ENCODE measurements around the gene DSCAML1. TPM values are rescaled to one million over a fixed set of nuclear protein-coding genes. Genes with fewer than 3 reads are reported as not detected.

Gene DSCAML1
- total RNA-seq, 1 donor from 2014 or later = not detected

DNA sequence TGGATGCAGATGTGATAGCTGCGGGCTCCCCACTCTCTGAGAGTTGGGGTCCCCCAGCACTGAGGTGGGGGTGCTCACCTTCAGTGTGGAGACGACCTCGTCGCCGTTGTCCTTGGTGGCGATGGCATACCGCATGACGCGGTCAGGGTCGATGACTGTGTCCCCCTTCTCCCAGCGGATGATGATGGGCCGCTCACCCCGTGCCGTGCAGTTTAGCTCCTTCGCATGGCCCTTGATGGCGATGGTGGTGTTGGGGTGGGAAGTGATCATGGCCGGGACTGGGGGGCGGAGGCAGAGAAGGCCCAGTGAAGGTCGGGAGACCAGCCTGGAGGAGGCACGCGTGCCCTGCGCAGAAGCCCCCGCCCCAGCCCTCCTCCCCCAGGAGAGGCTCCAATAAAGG lies 315.1 kb downstream of the DSCAML1 start:
- DNase-seq (ENCODE audit: extremely low read depth, low read depth, low spot score) = no peak

DNA sequence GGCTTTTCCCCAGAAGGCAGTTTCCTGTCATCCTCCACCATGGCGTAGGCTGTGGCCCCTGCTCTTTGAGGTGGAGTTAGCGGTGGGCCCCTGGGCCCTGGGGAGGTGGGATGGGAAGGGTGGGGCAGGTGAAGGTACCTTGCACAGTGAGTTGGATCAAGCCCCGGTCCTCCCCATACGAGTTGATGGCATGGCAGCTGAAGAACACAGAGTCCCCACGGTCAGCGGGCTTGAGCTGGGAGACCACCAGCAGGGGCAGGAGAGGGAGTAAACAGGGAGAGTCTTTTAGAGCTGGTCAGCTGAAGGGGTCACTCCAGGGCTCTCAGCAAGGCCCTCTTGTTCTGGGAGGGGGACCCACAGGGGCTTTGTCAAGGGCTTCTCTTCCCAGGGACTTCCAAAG lies 316.0 kb downstream of the DSCAML1 start:
- no peak for DNase-seq (ENCODE audit: extremely low read depth, low read depth, low spot score)

DNA sequence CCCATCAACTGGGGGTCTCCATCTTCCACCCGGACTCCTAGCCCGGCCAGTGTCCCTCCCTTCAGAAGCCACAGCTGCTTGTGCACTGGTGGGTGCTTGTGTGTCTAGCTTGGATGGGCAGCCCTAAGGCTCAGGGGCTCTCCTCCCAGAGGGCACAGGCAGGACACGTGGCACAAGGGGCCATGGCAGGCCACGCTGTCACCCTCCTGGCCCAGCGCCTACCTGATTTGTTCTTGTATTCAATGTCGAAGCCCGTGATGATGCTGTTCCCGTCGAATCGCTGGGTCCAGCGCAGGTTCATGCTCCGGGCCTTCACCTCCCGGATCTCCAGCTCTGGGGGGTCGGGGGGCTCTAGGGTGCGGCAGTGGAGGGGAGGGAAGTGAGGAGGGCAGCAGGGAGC lies 316.8 kb downstream of the DSCAML1 start:
- DNase-seq (ENCODE audit: extremely low read depth, low read depth, low spot score) = no peak

DNA sequence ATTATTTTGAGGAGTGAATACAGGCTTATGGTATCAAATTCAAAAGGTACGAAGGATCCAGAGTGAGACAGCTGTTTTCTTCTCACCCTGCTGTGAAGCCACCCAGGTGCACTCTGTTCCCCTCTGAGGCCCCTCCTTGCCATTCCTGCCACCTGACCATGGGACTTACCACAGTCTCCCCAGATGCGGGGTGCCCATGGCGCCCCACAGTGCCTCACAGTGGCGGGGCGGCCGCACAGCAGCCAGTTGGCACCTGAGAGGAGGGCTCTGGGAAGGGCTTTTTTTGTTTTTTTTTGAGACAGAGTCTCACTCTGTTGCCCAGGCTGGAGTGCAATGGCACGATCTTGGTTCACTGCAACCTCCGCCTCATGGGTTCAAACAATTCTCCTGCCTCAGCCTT lies 317.6 kb downstream of the DSCAML1 start:
- no peak for DNase-seq (ENCODE audit: extremely low read depth, low read depth, low spot score)

DNA sequence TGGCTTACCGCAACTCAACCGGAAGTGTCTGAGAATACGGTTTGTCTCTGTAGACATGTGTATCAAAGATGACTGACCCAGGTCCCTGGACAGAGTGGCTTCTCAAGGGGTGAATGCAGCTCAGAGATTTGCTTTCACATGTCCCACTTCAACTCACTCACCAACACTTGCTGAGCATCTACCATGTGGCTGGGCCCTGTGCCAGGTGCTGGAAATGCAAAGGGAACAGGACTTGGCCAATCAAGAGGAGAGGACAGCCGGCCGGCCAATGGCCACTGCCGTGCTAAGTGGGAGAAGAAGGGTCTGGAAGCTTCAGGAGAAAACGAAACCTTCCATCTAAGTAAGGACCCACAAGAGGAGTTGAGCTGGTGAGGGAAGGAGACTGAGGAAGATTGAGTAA lies 318.1 kb downstream of the DSCAML1 start:
- DNase-seq (ENCODE audit: extremely low read depth, low read depth, low spot score) = no peak

DNA sequence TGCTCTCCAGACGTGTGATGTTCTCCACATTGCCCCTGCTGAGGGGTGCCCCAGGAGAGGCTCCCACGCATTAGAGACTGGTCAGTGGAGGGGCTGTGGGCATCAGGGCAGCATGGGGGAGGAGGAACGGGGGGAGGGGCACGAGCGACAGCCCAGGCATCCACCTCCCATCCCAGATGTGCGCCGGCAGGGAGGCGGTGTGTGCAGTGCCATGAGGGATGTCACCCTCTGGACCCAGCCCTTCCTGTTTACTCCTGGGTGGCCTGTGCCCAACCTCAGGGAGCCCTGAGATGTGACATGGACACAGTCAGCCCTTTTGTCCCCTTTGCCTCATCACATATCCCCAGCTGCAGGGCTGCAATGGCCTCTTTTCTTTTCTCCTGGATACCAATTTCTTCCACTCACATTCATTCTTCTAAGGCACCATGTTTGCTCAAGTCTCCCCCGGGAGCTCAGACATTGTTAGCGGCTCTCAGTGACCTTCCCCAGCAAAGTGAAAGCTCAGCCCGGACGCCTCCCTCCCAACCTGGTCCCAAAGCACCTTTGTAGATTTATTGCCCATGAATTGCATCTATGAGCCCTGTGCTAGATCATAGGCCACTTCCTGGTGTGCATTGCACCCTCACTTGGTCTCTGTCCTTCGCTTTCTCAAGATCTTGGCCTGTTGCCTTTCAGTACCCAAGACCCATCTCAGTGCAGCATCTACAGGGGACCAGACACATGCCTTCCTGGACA lies 318.7 kb downstream of the DSCAML1 start:
- DNase-seq (ENCODE audit: extremely low read depth, low read depth, low spot score) = no peak

DNA sequence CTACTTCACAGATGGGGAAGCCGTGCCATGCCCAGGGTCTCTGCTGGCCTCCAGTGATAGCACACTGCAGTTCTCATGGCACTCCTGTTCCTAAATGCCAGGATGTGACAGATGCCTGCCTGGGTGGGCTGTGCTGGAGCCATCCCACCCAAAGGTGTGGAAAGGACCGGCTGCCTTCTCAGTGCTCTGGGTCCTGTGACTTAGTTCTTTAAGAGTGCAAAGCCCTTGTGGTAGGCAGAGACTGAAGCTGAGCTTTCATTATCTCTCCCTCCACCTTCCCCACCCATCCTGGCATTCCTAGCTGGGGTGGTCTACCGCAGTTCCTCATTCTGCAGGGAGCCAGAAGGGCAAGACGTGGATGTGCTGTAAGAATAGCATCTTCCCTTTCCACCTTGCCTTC lies 319.3 kb downstream of the DSCAML1 start:
- no peak for DNase-seq (ENCODE audit: extremely low read depth, low read depth, low spot score)

DNA sequence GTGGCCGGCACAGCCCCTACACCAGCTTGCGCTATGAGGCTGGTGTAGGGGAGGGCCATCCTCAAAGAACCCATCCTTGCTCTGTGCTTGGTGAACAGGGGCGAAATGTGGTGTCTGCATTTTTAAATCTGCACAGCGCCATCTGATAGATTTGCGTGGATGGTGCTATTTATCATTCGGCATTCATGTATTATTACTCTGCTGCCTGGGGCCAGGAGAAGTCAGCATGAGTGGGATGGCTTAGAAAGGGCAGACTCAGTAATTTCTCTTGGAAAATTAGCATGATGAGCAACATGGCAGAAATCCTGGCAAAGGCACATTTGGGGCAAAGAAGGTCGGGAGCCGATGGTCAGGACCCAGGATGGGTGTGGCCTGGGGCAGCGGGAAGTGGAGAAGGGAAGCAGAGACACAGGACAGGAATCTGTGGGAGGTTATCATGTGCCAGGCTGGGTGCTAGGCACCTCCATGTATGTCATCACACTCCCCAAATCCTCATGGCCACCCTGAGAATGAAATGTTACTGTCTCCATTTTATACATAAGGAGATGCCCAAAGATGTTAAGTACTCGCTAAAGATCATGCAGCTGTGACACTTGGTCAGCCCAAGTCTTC lies 320.4 kb downstream of the DSCAML1 start:
- DNase-seq (ENCODE audit: extremely low read depth, low read depth, low spot score) = no peak

DNA sequence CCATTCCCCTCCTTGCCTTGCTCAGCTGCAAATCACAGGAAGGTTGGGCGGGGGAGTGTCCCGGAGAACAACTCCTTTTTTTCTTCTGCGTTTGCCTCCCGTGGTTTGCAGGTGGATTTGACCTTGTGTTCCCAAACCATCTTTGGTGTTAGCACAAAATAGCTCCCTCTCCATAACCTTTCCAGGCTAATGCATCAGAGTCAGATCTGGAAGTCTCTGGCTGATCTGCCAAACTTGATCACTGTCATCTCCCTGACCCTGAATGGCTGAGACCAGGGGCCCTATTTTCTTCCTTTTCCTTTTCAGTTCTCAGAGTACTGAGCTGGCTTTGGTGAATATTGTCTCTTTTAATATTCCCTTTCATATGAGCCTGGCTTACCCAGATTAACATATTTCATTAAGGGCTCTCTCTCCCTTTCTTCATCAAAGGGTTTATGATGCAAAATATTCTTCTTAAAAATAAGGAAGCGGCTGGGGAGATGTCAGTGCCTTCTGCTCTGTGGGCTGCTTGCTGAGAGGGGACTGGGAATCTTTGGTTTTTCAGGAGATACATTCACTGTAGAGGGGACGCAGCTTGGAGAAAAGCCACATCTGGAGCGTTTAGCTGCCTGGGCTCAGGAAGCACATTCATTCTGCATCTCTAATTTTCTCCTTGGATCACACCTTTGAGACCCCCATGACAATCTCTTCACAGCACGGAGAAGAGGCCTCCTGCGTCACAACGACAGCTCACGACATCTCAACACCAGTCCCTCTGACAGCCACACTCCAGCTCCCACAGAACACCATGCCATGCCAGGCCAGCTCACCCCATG lies 321.1 kb downstream of the DSCAML1 start:
- DNase-seq (ENCODE audit: extremely low read depth, low read depth, low spot score) = no peak

DNA sequence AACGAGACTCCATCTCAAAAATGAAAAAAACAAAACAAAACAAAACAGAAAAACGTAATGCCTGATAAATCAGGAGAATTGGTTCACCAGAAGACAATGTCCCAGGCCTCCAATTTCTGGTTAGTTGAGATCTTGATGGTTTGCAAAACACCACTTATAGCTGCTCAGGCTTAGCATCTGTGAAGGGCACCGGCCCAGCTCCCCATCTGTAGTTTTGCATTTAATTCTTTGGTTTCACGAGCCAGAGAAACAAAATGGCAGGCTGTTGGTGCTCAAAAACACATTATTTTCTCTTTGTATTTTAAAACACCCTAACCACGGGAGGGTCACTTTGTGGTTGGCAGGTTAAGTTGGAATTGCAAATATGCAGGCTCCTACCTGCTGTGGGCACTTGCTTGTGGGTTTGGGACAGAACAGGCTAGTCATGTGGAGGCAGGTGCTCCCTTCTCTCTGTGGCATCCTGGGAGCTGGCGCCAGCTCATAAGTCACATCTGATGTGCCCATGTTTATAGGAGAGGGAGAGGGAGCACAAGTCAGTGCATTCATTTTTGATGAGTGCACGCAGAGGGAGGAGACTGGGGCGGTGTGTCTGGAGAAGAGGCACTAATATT lies 323.4 kb downstream of the DSCAML1 start:
- DNase-seq (ENCODE audit: extremely low read depth, low read depth, low spot score) = no peak

DNA sequence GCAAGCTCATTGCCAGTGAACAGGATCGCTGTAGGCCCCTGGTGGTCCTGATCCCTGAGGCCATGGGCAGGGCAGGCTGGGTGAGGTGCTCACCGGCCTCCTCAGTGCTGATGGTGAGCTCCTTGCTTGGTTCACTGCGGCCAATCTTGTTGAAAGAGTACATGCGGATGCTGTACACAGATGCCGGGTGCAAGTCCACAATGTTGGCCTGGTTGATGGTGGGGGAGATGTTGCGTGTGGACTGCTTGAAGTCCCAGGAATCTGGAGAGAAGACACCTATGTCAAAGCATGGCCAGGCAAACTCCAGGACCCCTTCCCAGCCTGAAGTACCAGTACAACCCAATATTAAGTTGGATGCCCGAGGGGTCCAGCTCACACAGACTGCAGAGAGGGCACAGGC lies 325.2 kb downstream of the DSCAML1 start:
- no peak for DNase-seq (ENCODE audit: extremely low read depth, low read depth, low spot score)

DNA sequence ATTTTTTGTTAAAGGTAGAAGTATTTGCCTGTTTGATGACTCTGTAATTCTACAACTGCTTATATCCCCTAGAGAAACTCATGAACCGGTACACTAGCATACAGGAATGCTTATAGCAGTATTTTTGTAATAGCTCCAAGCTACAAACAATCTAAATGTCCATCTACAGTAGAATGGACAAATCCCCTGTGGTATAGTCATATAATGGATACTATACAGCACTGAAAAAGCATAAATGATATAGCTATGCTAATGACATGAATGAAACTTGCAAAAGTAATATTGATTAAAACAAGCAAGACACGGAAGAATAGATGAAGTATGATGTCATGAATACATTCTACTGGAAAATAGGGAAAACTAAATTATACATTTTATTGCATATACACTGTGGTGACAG lies 326.4 kb downstream of the DSCAML1 start:
- DNase-seq (ENCODE audit: extremely low read depth, low read depth, low spot score) = no peak

DNA sequence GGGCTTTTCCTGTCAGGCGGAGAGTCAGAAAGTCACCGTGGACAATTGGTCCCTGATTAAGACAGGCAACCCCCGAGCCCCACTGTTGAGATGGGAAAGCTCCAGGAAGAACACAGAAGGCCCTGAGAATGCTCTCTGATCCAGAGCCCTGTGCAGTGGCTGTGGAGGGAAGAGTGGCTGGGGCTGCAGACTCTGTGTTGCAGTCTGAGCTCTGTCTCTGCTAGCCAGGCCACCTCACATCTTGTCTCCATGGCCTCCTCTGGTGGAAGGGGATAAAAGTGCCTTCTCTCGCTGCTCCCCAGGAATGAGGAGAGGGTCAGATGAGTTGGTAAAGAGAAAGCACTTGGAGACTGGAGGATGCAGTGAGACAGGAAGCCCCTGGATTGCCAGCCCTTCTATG lies 328.1 kb downstream of the DSCAML1 start:
- DNase-seq (ENCODE audit: extremely low read depth, low read depth, low spot score) = no peak

DNA sequence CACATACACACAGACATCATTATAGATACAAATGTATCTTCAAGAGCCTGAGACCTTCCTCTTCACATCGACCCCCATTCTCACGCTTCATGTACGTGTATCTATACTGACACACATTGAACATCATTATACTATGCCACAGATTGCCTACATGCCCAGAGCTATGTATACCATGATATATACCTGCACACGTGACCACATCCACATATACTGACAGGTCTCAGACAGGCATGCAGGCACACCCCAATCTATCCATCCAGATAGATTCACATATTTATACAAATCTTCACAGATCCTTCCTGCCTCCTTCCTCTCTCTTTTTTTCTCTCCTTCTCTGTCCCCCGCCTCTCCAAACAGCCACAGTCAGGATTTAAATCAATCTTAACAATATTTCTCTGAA lies 329.2 kb downstream of the DSCAML1 start:
- no peak for DNase-seq (ENCODE audit: extremely low read depth, low read depth, low spot score)

DNA sequence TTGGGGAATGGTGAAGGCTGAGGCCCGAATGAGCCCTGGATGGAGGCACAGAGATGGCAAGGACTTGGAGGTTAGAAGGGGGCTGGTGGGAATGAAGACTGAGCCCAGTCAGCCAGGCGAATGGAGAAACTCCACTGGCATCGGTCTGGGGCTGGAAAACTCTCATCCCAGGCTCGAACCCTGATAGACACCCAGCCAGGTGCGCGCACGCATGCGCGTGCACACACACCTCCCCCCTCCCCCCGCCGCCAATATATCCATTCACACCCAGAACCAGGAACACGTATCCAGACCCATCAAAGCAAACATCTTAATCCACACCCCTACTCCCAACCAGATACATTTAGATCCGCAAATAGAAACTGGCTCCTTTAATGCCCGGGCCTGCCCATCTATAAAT lies 330.1 kb downstream of the DSCAML1 start:
- no peak for DNase-seq (ENCODE audit: extremely low read depth, low read depth, low spot score)

DNA sequence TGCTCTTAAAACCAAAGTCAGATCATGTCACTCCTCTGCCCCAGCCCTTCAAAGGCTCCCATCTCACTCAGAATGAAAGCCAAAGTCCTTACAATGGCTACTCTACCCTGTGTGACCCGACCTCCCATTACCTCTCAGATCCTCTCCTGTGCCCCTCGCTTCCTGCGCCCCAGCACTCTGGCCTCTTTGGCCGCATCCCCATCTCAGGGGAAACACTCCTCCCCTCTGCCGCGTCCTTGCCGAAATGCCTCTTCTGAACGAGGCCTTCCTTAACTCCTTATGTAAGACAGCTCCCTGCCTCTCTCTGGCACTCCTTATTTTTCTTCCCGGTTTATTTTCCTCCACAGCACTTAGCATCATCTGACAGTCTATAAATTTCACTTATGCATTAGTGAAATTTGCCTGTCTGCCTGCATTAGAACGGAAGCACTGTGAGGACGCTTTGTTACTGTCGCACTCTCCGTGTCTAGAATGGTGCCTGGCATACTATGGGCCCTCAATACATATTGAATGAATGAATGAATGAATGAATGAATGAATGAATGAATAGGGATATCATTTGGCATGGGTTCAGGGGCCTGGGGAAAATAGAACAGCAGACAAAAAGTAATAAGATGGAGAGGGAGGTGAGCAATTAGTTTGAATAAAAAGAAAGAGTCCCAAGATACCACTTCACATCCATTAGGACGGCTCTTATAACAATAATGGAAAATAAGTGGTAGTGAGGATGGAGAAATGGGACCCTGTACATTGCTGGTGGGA lies 331.6 kb downstream of the DSCAML1 start:
- DNase-seq (ENCODE audit: extremely low read depth, low read depth, low spot score) = no peak

DNA sequence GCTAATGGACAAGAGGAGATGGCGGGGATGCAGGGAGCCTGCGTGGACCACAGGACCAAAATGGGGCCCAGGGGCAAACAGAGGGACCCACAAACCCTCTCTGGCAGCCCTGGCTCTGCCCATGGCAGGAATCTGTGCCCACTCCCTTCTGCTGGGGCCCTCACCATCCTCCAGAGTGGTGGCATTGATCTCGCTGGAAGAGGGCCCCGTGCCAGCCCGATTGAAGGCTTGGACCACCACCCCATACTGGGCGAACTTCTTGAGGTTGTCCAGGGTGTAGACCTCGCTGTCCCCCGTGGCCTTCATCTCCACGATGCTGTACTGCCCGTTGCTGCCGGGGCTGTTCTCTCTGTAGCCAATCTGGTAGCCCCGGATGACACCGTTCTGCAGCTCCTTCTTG lies 332.2 kb downstream of the DSCAML1 start:
- DNase-seq (ENCODE audit: extremely low read depth, low read depth, low spot score) = no peak

DNA sequence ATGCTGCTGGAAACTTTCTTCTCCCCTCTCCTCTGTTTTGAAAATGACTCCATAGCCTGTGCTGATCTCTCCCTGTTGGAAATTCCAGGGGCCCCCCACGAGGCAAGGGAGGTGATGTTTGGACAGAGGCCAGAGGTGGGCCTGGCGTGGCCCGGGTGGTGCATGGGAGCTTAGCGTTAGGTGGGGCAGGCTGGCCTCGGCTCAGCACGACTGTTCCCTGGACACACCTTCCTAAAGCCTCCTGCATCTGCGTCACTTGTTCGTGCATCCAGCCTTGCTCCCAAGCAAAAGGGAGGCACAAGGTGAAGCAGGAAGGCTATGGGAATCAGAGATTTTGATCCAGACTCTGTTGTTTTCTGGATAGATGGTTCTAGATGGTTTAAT lies 334.2 kb downstream of the DSCAML1 start:
- no peak for DNase-seq (ENCODE audit: extremely low read depth, low read depth, low spot score)

DNA sequence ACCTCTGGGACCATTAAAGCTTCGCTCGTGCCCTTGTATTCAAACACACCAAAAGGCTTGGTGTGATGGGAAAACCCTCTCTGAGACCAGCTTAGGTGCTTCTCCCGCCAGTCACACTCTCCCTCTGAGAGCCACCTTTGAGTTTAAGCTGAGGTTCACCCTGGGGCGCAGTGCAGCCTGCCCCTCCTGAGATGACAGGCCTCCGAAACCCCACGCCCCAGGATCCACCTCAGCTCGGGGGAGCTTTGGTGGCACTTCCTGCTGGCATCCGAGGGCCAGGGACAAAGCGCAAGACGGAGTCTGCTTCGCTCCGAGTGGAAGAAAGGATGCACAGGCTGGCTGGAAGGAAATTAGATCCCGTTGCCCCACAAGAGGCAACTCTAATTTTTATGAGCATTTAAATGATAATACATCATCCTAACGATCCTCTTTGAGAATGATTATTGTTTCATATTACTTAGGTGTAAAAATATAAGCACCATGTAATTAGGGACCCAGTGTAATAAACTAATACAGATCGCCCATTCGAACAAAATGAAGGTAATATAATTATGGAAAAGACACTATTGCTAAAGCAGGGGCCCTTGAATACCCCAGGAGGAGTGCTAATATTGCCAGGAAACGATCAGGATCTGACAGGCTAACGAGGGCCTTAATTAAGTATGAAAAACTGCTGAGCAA lies 334.7 kb downstream of the DSCAML1 start:
- no peak for DNase-seq (ENCODE audit: extremely low read depth, low read depth, low spot score)

Data from glomerular endothelial cell (primary cell).